Epithelial cell of proximal tubule (primary cell): ENCODE results near the gene C1QTNF5. TPM values are rescaled to one million over a fixed set of nuclear protein-coding genes. Genes with fewer than 3 reads are reported as not detected.

ENCODE experiments used
- DNase-seq: peaks from one replicate; pipeline ENCODE4 v3.0.0-alpha.2; 2011; ENCODE audit warnings: low read depth
- H3K4me3 ChIP-seq: 2 replicates; pipeline ENCODE4 v1.5.1; 2011; ENCODE audit warnings: low read depth, mild to moderate bottlenecking, low read length
- total RNA-seq: library from RNA; depleted of rRNA; stranded (reverse); fragments of >200 nt; gene quantifications from 2 replicates; pipeline ENCODE4 v1.2.3, GENCODE V29; 2015
- TF ChIP-seq, protein P1 (sequence below): conservative IDR thresholded peaks from 2 replicates; pipeline ENCODE4 v1.5.1; 2012; ENCODE audit warnings: low read depth, mild to moderate bottlenecking, low read length

Gene C1QTNF5
- total RNA-seq, 1 donor from 2014 or later: 1.8 TPM

DNA sequence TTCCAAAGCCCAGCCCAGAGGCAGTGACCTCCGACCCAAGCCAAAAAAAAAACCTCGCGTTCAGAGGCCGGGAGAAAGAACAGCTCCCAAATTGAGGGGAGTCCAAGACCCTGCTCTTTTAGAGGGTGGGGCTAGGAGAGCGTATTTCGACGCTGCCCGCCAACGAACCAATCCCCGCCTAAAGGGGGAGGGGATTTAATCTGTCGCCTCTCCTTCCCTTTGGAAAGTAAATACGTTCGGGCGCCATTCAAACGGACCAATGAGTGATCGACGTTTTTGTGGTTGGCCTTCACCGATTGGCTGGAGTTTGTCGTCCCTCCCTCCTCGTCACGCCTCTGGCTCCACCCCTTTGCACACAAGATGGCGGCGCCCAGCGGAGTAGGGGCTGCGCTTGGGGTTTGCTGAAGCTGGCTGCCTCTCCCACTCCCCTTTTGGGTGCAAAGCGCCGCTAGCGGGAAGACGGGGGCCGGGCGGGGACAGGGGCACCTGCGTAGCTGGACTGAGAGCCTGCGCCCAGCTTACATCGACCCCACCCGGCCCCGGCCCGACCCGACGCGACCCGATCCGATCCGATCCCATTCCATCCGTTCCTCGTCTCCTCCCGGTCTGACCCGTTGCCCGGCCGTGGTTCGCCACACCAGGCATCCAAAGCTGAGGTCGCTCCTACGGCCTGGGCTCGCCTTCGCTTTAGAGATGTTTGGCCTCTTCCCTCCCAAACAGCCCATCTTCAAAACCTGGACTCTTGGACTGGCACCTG is 6.3 kb downstream of the C1QTNF5 start, which contains the start of gene RNF26:
Gene RNF26 (plus strand): TSS at position 354 of the 757 bp plus-strand sequence. CDS start 596 bp downstream, outside the sequence.
- H3K4me3 ChIP-seq: peak within 1 kb of the TSS; percentile 91
- TF ChIP-seq, protein P1, sequence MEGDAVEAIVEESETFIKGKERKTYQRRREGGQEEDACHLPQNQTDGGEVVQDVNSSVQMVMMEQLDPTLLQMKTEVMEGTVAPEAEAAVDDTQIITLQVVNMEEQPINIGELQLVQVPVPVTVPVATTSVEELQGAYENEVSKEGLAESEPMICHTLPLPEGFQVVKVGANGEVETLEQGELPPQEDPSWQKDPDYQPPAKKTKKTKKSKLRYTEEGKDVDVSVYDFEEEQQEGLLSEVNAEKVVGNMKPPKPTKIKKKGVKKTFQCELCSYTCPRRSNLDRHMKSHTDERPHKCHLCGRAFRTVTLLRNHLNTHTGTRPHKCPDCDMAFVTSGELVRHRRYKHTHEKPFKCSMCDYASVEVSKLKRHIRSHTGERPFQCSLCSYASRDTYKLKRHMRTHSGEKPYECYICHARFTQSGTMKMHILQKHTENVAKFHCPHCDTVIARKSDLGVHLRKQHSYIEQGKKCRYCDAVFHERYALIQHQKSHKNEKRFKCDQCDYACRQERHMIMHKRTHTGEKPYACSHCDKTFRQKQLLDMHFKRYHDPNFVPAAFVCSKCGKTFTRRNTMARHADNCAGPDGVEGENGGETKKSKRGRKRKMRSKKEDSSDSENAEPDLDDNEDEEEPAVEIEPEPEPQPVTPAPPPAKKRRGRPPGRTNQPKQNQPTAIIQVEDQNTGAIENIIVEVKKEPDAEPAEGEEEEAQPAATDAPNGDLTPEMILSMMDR: no peak
- DNase-seq: peak; percentile 81

DNA sequence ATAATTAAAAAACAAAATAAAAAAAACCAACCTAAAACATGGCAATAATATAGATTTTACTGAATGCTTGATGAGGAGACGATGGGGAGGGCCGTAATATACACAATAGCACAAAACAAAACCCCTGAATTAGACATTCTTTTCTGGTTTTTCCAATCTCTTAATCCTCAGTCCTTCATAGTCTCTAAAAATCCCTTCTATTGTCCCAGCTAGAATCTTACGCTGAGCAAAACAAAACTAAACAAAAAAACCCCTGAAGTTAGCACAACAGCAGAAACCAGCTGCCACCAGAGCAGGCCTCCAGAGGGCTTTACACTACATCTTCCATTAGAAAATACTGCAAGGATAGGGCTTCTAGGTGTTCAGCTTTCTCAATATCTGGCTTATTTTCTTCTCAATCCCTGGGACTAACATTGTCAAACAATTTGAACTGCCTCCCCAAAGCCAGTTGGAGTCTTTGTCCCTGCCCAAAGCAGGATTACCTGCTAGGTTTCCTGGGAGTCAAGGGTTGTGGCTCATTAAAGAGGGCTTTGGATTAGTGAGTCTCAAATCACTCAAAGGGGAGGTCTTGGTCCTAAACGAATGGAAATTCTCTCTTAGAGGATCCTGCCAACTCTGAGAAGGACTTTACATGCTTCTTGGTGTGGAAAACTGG is 8.4 kb downstream of the C1QTNF5 start:
- no peak for DNase-seq
- H3K4me3 ChIP-seq: no peak overlapping the region
- TF ChIP-seq, protein P1: no peak

DNA sequence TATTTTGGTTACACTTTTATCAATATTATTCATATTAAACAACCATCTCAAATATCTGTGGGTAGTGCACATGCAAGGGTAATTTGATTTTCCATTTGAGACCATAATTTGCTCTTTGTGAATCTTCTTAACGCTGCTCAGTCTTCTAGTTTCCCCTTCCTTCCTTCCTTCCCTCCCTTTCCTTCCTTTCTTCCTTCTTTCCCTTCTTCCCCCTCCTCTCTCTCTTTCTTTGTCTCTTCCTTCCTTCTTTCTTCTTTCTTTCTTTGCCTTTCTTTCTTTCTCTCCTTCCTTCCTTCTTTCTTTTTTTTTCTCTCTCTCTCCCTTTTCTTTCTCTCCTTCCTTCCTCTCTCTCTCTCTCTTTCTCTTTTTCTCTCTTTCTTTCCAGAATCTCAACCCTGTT is 10.4 kb downstream of the C1QTNF5 start:
- H3K4me3 ChIP-seq: no peak overlapping the region
- TF ChIP-seq, protein P1: no peak
- DNase-seq: no peak

DNA sequence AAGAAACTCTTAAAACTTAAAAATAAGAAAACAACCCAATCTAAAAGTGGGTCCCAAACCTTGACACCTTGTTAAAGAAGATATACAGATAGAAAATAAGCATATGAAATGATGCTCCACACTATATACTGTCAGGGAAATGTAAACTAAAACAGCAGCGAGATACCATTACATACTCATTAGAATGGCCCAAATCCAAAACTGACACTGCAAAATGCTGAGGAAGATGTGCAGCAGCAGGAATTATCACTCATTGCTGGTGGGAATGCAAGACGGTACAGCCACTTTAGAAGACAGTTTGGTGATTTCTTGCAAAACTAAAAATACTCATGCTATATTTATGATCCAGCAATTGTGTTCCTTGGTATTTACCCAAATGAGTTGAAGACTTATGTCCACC is 11.4 kb downstream of the C1QTNF5 start:
- DNase-seq: no peak
- TF ChIP-seq, protein P1: no peak
- no peak overlapping the region for H3K4me3 ChIP-seq

DNA sequence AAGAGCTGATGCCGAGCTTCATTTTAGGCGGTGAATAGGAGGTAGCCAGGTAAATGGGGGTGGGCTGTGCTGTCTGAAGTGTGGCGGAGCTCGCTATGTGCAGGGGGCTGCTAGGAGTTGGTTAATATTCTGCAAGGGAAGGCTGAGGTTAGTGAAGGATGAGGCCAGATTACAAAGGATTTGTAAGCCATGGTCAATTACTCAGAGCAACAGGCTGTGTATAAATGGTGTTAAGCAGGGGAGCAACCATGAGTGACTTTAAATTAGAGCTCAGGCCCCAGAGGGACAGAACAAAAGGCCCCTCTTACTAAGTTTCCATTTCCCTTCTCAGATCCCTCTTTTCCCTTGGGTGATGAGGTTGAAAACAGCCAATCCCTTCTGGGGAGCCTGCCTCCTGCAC is 16.5 kb downstream of the C1QTNF5 start:
- no peak for DNase-seq
- TF ChIP-seq, protein P1: no peak
- no peak overlapping the region for H3K4me3 ChIP-seq

DNA sequence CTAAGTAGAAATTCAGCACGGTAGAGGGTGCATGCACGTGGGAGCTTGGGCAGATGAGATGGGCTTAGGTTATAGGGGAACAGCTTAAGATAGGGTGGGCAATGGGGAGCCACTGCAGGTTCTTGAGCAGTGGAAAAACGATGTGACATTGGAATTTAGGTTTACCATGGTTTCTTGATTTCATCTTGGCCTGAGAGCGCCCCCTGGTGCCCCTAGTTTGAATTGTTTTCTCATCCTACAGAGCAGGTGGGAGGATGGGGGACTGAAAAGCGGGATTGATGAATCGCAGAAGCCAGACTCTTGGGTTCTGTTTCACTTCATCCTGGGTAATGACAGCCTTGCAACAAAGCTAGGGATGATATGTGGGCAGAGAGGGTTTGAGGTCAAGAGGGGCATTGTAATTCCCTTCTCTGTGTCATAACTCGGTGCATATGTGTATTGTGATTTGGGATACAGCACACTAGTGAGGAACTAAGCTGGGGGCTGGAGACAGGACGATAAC is 17.1 kb downstream of the C1QTNF5 start:
- H3K4me3 ChIP-seq: no peak overlapping the region
- DNase-seq: no peak
- TF ChIP-seq, protein P1: peak; percentile 90
